ENCODE results near the gene PACS2.

PACS2 gene

GRCh38 chr14:105335735-105336476 is 21.4 kb downstream of the PACS2 start:
- FAIRE-seq: no peak
- DNase-seq (ENCODE audit: insufficient read length, low spot score): no peak
- no peak for TF ChIP-seq CTCF (IDR thresholded peaks at IDR 0.05; ENCODE audit: insufficient read depth, missing control alignments)

GRCh38 chr14:105336477-105337287 is 22.1 kb downstream of the PACS2 start:
- FAIRE-seq: no peak

GRCh38 chr14:105337433-105337832 is 22.9 kb downstream of the PACS2 start:
- DNase-seq (ENCODE audit: insufficient read length, low spot score) (no peak), FAIRE-seq (no peak)

More at GRCh38 chr14:105336477-105337287, 22.1 kb downstream of the PACS2 start:
- TF ChIP-seq CTCF (IDR thresholded peaks at IDR 0.05; ENCODE audit: insufficient read depth, missing control alignments): no peak
- DNase-seq (ENCODE audit: insufficient read length, low spot score): no peak

DNA sequence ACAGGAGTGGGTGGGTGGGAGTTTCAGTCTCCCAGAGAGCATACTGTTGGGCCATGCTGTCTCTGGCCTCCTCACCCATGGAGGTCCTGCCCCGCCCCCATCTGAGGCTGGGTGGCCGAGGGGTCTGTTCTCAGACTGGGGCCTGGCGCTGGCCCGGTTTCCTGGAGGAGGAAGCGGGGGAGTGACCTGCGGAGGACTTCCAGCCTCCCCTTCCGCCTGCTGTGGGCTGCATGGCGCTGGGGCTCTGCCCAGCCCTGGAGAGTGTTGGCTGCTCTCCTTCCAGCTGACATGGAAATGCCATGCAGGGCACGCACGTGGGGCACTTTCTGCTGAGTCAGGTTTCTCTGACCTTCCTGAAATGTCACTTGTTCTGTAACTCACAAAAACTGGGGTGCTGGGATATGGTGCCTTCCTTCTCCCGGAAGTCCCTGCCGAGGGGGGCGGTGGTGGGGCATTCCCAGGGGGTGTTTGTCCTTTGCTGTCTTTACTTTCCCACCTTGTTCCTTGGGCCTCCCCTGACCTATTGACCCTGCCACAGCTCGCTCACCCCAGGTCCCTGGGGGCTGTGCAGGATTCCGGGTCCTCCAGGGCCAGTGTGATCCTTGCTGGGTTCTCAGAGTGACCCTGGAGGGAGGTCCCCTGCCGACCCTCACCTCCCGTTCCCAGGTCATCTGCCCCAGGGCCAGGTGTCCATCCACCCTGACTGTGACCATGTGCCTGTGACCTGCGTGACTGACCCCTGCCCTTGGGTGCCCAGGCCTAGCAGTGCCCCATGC is 23.6 kb downstream of the PACS2 start:
- no peak for DNase-seq (ENCODE audit: insufficient read length, low spot score)
- TF ChIP-seq CTCF (IDR thresholded peaks at IDR 0.05; ENCODE audit: insufficient read depth, missing control alignments): no peak
- no peak for FAIRE-seq

More at GRCh38 chr14:105337433-105337832, 22.9 kb downstream of the PACS2 start:
- no peak for TF ChIP-seq CTCF (IDR thresholded peaks at IDR 0.05; ENCODE audit: insufficient read depth, missing control alignments)

DNA sequence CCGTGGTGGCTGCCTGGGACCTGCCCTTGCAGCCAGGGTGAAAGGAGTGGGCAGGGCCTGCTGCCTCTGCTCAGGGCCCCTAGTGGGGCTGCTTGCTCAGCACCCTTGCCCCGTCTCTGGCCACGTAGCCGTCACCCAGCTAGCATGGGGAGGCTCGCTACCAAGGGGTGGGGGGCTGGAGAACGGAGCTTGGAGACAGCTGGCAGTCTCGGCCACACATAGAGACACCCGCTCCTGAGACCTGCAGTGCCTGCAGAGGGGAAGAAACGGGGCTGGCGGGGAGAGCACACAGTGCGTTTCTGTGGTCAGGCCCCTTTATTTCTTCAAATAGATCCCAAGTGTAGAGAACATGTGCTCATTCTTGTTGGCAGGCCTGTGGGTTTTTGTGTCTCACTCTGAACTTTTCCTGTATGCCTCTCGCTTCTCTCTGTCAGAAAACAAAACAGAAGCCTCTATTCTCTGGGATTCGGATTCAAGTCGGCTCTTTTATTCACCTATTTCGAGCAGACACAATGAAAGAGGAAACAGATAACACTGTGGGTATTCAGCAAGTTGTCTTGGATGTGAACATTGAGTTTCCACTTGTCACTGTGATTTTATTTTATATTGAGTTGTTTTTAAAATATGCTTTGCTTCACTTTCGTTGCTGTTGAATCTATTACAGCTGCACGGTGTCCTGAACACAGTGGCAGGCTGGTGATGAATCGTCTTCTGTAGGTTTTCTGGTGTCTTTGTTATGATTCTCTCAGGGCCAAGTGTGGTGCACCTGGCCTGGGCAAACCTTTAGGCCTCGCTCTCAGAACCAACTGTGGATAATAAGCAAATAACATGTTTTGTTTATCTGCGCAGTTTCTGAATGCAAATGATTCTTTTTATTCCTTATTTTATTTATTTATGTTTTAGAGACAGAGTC is 26.5 kb downstream of the PACS2 start:
- no peak for DNase-seq (ENCODE audit: insufficient read length, low spot score)
- TF ChIP-seq CTCF (IDR thresholded peaks at IDR 0.05; ENCODE audit: insufficient read depth, missing control alignments): no peak
- no peak for FAIRE-seq

- no peak for FAIRE-seq
- TF ChIP-seq CTCF (IDR thresholded peaks at IDR 0.05; ENCODE audit: insufficient read depth, missing control alignments): no peak
- DNase-seq (ENCODE audit: insufficient read length, low spot score): no peak
Observed at GRCh38 chr14:105343194-105343593, 28.6 kb downstream of the PACS2 start.

Measured in D721Med (cell line).